HS-5 (cell line): Measurements from ENCODE around the gene CARS1.
A peak's percentile ranks its signal among the peaks of the same experiment; 100 is the strongest.

Experiments used
- DNase-seq: peaks from one replicate; pipeline ENCODE4 v3.0.0-alpha.2; 2012; ENCODE audit warnings: low read depth

Gene CARS1

GRCh38 chr11:3037040-3037944 lies 19.9 kb downstream of the CARS1 start:
- no peak for DNase-seq

- no peak for DNase-seq
Measured at GRCh38 chr11:3036419-3036818, 20.8 kb downstream of the CARS1 start.

- DNase-seq: no peak
Measured at GRCh38 chr11:3035333-3035732, 21.9 kb downstream of the CARS1 start.

- no peak for DNase-seq
Measured at GRCh38 chr11:3030289-3031070, 26.7 kb downstream of the CARS1 start.

GRCh38 chr11:3028813-3029212 lies 28.4 kb downstream of the CARS1 start:
- DNase-seq: no peak

GRCh38 chr11:3026803-3027202 lies 30.4 kb downstream of the CARS1 start:
- no peak for DNase-seq

- DNase-seq: peak; percentile 19
Measured at GRCh38 chr11:3022982-3023381, 34.2 kb downstream of the CARS1 start.

GRCh38 chr11:3022300-3022967 lies 34.8 kb downstream of the CARS1 start:
- peak; percentile 55 for DNase-seq

GRCh38 chr11:3021125-3021524 lies 36.1 kb downstream of the CARS1 start:
- DNase-seq: no peak

GRCh38 chr11:3020011-3020410 lies 37.2 kb downstream of the CARS1 start:
- no peak for DNase-seq

- DNase-seq: no peak
Measured at GRCh38 chr11:3018596-3018995, 38.6 kb downstream of the CARS1 start.

- no peak for DNase-seq
Measured at GRCh38 chr11:3016861-3017260, 40.4 kb downstream of the CARS1 start.

- DNase-seq: no peak
Measured at GRCh38 chr11:3015796-3016195, 41.4 kb downstream of the CARS1 start.

- no peak for DNase-seq
Measured at GRCh38 chr11:3014943-3015342, 42.3 kb downstream of the CARS1 start.

- no peak for DNase-seq
Measured at GRCh38 chr11:3014057-3014938, 42.9 kb downstream of the CARS1 start.

GRCh38 chr11:3011891-3012885 lies 45.0 kb downstream of the CARS1 start:
- no peak for DNase-seq

GRCh38 chr11:3010521-3011275 lies 46.5 kb downstream of the CARS1 start:
- no peak for DNase-seq

GRCh38 chr11:3010004-3010403 lies 47.2 kb downstream of the CARS1 start:
- no peak for DNase-seq

GRCh38 chr11:3009481-3009880 lies 47.7 kb downstream of the CARS1 start:
- DNase-seq: no peak
